GM23338 (cell line): ENCODE data around the gene GNA12.

Experiments used
- CTCF ChIP-seq, 2 experiments: fragments of 200-600 bp in 1 of 2; sonication (generic) in 1 of 2; conservative IDR thresholded peaks; 2 replicates each; pipeline versions ENCODE4 v1.5.1 to v1.6.1; 2016 to 2017; ENCODE audit warnings: antibody characterized with exemption in 2 of 2, low read depth in 2 of 2, mild to moderate bottlenecking in 2 of 2, moderate library complexity in 1 of 2
- EZH2phosphoT487 ChIP-seq: fragments of 200-600 bp; sonication (generic); IDR thresholded peaks from one replicate; pipeline ENCODE4 v1.8.1; 2018; ENCODE audit warnings: antibody characterized with exemption; ENCODE audit not compliant: unreplicated experiment
- JUNB ChIP-seq: IDR thresholded peaks from one replicate; pipeline ENCODE4 v1.6.1; 2016; ENCODE audit warnings: antibody characterized with exemption; ENCODE audit not compliant: unreplicated experiment
- POLR2AphosphoS5 ChIP-seq: IDR thresholded peaks from 2 replicates; pipeline ENCODE4 v1.6.1; 2016; ENCODE audit warnings: antibody characterized with exemption, low read depth
- REST ChIP-seq: IDR thresholded peaks from one replicate; pipeline ENCODE4 v1.6.1; 2018; ENCODE audit warnings: antibody characterized with exemption; ENCODE audit not compliant: unreplicated experiment
- ZNF462 ChIP-seq: fragments of 250-450 bp; sonication (Bioruptor Pico); IDR thresholded peaks from 2 replicates; pipeline ENCODE4 v1.5.0; 2020; ENCODE audit warnings: mild to moderate bottlenecking, moderate library complexity

- no peak for TF ChIP-seq CTCF (conservative IDR thresholded peaks at IDR 0.05; ENCODE audit: low read depth in 2 of 2)
- TF ChIP-seq EZH2phosphoT487 = no peak
- no peak for TF ChIP-seq REST
- TF ChIP-seq JUNB = no peak
- no peak for TF ChIP-seq POLR2AphosphoS5
- TF ChIP-seq ZNF462 (CRISPR knock-in tag) = no peak
Measured at GRCh38 chr7:2738766-2739549, 105.2 kb downstream of the GNA12 start.
